GM19351 (cell line): ENCODE data around the gene PPP1R7.

Experiments used
- ATAC-seq: cut with Tn5 transposase; IDR thresholded peaks from one replicate; pipeline ENCODE4 v1.9.1; 2021; ENCODE audit warnings: mild to moderate bottlenecking, moderate library complexity; ENCODE audit not compliant: unreplicated experiment

Gene PPP1R7

DNA sequence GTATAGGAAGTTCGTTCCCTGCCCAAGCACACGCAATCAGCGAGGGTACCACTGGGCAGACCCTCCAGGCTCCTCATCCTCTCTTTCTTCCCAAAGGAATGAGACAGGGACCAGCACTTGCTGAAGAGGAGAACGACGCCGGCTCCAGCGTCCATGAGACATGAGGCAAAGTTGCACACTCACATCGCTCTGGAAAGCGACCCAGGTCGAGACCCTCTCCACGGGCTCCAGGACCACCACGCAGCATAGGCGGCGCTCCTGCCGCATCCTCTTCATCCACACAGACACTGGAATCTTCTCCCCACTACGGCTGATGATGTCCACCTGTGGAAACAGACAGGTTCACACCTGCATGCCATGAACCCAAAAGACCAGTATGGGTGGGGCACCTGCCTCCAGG lies 11.8 kb upstream of the PPP1R7 start:
- no peak for ATAC-seq

DNA sequence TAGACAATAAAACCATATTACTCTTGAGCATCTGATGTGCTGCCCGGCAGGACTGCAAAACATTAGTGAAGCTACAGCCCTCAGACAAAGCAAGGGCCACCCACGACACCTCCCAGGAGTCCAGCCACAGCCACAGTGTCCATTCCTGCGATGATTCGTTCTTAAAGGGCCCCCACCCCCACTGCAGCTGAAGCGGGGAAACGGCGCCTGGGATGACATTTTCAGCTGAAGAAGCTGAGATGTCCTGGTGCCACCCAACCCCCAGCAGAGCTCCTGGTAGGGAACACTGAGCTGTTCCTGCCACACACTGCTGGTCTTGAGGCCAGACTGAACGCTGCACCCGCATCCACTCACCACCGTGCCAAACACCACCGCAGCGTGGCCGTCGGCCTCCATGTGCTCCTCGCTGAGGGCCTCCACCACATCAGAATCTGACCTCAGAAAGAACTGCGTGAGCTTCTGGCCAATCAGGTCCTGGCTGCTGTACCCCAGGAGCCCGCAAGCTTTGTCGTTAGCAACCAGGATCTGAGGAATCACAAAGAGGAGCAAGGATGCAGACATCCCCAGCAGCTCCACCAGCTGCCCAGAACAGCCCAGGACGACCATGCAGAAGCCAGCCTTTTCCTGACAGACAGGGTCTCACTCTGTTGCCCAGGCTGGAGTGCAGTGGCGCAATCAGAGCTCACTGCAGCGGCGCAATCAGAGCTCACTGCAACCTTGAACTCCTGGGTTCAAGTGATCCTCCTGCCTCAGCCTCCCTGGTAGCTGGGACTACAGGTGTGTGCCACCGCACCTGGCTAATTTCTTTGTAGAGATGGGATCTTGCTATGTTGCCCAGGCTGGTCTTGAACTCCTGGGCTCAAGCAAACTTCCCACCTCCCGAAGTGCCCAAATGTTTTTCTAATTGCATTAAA lies 10.5 kb upstream of the PPP1R7 start:
- no peak for ATAC-seq

DNA sequence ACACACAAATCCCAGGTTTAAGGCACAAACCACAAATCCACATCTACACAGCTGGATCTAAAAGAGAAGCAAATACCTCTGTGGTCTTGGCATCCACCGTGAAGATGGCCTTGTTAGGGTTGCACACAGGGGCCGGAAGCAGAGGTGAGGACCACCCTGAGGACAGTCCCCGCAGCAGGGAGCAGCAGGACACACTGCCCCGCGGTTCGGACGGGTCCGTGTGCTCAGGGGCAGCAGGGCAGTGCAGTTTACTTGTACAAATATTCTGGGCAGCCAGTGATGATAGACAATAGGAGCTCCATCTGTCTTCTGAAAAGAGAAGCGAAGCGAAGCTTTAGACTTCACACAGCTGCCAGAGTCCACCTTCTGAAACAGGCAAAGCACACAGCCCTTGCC lies 9.8 kb upstream of the PPP1R7 start:
- ATAC-seq: no peak

DNA sequence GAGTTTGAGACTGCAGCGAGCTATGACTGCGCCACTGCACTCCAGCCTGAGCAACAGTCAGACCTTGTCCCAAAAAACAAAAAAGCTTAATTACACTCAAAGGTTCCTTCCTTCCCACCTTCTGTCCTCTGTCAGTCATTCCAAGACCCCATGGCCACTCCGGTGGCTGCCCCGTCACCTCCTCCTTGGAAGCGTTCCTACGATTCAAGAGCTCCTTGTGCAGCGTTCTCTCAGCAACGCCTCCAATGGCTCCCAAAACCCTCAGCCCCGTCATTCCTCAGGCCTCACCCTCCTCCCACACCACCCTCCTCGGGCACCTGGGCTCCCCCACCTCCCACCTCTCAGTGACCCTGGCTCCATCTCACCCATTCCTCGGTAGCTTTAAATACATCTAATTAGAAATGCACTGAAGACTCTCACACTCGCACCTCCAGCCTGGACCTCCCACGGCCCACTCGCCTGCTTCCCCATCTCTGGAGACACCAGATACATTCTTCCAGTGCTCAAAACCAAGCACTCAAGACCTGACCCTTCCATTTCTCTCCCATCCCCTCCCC lies 9.0 kb upstream of the PPP1R7 start:
- no peak for ATAC-seq

DNA sequence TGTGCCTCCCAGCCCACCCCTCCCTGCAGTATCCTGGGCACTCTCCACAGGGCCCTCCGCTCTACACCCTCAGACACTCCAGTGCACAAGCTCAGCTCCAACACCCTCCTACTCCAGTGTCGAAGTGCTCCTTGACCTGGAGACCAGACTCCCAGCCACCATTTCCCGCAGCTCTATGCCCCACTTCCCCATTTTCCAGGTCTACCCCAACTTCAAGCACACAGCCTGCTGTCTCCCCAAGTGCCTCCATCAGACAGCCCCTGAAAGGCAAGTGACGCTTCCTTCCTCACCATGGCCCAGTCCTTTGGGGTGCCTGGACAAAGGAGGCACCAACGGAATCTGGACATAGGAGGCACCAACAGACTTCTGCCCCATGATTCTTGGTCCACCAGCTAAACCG lies 8.2 kb upstream of the PPP1R7 start:
- no peak for ATAC-seq

DNA sequence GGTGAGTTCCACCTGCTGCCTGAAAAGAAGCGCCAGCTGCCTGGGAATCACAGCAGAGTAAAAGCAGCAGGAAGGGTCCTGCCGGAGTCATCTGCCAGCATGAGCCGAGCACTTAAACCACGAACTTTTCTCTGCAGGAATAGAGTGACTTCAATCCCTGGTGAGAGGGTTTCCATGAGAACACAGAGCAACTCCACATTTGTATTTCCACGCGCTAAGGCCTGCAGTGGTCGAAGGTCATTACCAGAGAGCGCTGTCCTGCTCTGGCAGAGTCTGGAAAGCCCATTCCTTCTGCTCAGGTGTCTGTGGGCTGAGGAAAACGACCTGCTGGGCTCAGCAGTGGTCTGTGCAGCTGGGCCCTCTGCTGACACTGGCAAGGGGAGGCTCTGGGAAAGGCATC lies 7.7 kb upstream of the PPP1R7 start:
- ATAC-seq: no peak

DNA sequence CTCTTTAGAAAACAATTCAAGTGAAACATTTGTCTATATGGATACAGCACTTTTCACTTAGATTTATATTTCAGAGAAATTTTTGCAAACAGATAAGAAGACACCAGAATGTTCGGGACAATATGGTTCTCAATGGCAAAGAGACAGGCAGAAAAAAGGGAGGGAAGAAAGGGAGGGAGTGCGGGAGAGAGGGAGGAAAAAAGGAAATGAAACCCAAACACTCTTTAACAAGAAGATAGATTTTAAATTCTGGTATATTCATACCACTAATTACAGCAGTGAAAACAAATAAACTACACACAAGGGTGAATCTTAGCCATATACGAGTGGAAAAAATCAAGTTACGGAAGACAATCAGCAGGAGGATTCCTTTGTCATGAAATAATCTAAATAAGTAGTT lies 4.0 kb upstream of the PPP1R7 start:
- ATAC-seq: no peak

DNA sequence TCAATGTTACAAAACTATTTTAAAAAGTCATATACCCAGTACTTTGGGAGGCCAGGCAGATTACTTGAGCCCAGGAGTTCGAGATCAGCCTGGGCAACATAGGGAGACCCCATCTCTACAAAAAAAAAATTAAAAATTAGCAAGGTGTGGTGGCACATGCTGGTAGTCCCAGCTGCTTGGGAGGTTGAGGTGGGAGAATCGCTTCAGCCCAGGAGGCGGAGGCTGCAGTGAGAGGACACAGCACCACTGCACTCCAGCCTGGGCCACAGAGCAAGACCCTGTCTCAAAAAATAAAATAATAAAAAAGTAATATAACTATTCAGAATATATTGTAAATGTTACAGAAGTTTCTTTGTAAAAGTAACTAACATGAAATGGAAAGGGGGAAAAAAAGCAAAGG lies 2.9 kb upstream of the PPP1R7 start:
- ATAC-seq: no peak

DNA sequence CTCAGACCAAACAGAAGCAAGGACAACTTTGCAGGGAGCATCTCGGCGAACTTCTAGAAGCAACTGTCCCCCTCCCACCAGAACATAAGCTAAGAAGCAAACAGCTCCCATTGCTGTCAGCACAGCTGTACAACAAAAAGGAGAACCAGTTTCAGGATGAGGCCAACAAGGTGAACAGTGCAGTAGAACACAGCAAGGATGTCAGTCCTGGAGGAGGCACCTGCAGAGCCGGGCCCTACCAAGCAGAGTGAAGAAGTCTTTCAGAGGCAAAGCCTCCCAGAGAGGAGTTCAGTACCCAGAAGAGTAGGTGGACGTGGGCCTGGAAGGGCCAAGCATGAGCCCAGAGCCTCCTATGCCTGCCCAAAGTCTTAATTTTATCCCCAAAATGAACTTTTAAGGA lies 2.0 kb upstream of the PPP1R7 start:
- no peak for ATAC-seq

DNA sequence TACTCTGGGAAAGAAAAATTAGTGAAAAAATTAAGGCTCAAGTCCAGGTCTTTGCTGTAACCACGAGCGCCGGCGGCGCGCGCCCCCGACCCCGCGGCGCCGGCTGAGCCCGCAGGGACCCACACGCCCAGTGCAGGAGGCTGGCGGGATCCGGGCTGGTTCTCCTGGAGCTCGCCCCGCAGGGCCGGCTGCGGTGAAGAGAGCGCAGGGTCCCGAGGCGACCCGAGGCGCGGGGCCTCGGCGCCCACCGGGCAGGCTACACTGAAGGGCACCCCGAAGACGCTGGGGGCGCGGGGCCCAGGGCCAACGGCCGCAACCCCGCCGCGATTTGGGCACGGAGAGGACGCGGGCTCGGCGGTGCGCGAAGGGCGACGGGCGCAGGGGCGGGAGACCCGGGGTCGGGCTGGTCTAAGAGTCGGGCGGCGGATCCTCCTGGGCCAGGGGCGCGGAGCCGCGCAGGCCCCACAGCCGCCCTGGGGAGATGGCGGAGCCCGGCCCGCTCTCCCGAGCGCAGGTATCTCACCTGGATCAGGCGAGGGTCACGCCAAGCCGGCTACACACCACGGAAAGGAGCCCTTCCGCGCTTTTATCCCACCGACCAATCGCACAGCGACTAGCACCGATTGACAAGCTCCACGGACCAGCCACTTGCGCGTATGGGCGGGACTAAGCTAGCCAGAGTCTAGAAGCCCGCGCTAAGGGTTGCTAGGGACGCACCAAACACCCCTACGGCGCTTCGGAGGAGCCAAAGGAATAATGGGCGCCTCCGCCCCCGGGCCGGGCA lies 1.2 kb upstream of the PPP1R7 start, which contains the start of gene PASK:
Gene PASK (minus strand): TSS at position 582 of the 784 bp plus-strand sequence. CDS start 6,440 bp downstream, outside the sequence.
- ATAC-seq: peak; percentile 81

DNA sequence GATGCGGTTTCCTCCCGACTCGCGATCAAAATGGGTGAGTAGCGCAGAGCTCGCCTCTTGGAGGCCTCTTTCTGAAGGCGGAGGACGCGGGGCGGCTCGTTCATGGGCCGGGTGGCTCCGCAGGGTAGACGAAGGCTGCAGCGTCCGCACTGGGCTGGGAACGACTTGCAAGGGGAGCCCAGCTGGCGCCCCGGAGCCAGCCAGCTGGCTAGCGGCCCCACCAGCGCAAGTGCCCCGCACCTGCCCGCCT lies 667 bp upstream of the PPP1R7 start:
- peak; percentile 12 for ATAC-seq

DNA sequence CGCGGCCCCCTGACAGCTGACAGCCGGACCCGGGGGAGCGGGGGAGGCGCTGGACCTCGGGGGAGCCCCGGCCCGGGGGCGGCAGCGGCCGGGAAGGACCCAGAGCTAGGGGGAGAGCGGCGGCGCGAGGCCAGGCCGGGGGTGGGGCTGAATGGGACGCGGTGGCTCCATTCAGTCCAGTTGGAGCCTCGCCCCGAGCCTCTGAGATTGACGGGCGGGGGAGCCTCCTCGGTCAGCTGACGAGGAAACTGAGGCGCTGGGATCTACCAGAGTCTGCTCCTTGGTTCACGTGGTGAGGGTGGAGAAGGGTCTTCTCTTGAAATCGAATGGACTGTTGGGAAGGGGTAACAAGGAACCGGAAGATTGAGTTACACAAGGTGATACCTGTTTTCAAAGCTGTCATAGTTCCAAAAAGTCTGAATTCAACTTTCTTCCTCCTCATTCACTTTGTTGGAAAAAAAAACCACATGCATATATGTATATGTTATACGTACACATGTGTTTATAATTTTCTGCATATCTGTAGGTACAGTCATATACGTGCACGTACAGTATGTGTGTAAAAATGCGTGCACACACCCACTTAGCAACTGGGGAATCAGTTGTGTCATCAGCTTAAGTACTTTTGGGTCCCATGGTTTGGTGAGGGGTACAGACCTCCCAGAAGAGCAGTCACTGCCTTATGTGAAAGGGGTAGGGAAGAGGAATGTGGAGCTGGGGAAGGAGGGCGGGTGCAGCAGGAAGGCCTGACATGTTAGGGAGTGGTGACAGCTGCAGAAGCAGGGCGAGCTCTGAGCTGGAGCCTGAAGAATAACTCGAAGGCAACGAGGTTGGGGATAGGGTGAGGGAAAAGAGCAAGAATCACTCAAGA lies 628 bp downstream of the PPP1R7 start:
- no peak for ATAC-seq

DNA sequence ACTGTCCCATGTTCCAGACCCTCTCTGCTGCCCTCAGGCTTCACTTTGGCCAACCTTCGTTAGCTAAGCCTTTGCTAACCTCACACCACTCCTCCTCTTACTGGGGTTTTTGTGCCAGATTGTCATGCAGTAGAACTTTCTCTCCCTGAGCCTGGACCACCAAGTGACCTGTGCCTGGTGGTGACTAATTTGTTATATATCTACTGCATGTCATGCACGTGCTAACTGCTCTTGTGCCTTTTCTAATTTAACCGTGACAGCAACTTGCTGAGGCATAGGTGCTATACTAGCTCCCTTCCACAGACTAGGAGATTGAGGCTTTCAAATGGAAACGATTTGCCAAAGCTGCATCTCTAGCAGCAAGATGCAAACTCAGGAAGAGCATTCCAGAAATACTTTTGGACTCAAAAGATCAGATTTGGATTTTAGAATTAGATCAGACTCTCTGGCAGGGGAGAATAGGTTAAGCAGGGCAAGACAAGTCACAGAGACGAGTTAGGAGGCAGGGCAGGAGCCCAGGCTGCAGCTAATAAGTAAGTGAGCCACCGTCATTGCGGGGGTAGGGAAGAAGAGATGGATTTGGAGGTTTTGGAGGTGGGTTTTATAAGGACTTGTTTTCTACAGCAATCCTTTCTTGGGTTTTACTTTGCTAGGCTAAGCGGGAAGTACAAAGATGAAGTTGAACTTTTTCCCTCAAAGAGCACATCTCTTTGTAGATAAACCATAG lies 1.8 kb downstream of the PPP1R7 start:
- no peak for ATAC-seq

DNA sequence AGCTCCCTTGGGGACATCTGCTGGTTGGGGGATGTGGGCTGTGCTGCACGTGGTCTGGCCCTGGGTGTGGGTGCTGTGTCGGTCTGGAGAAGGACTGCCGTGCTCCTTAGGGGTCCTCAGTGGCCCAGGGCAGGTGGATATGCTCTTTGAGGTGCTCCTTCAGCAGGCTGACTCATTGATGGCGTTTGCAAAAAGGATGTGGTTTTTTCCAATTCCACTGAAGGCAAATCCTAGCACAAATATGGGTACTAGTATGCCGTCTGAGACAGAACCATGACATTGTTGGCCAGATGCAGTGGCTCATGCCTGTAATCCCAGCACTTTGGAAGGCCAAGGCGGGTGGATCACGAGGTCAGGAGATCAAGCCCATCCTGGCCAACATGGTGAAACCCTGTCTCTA lies 3.3 kb downstream of the PPP1R7 start:
- ATAC-seq: no peak

DNA sequence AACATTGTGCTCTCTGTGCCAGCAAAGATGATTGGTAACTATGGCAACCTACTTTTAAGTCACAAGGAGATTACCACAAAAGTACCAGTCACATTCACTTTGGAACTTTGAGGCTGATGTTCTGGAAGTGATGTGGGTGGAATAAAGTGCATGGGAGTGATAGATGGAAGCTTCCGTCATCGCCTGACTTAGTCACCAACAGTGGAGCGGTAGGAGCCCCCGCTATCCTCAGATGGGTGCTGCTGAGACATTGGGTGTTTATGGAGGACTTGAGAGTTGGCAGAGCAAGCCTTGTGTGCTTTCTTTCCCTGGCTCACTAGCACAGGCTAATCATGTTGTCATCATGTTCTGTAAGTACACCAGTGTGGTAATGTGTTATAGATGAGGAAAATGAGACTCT lies 4.6 kb downstream of the PPP1R7 start:
- no peak for ATAC-seq

DNA sequence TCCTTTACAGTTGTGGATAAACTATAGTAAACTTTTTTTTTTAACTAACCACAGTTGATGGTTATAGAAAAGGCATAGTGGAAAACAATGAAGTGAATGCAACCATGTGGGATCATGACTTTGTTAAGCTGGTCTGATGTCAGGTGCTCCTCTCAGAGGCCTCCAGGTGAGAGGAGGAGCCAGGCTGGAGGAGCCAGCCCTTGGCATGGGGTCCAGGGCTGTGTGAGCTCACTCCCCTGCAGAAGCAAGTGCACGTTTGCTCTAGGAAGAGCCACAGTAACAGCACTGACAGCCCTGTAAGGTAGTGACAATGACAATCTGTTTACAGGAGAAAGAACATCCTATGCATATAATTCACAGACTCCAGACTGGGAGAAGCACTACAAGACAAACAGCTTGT lies 5.7 kb downstream of the PPP1R7 start:
- ATAC-seq: no peak

DNA sequence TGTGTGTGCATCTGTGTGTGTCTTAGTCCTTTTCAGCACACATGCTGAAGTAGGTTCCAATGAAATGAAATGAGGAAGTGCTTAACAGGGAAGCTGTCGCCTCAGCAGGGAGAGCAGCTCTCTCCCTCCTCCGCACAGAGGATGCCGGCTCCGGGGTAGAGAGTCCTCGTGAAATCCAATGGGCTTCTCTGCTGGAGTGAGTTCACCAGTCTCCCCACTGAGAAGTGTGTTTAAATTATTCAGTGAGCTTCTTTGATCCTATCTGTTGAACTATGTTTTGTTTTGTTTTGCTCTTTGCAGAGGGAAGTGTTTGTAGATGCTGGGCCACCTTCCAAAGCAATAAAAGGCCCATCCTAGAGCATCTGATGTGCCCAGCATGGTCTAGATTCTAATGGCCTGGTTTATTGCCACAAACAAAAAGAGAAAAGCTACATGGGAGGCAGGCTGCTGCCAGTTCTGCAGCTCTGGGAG lies 6.7 kb downstream of the PPP1R7 start:
- ATAC-seq: no peak

DNA sequence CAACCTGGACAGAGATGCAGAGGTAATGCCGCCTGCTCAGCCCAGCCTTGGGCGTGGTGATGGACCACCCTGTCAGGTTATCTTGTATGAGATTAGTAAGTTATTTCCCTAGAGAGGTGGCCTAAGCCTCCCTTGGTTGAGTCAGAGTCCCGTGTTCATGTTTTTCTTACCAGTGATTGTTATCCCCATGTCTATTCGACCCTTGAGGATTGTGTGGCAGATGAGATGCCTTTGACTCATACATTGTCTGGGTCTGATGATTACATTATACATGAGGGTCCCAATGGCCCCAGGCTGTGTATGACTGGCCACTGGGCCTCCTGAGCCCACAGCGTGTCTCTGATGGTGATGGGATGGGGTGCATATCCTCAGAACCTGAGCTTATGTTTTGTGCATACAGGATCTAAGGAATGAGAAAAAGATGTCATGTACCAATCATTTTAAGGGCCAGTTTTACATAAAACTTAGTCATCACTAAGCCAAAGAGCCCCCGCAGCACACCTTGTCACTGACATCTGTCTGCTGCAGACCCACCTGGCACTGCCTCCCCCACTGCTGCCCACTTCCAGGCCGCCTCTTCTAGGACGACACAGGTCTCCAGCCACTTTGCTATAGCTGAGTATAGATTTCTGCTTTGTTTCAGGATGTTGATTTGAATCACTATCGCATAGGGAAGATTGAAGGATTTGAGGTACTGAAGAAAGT lies 7.7 kb downstream of the PPP1R7 start:
- no peak for ATAC-seq

DNA sequence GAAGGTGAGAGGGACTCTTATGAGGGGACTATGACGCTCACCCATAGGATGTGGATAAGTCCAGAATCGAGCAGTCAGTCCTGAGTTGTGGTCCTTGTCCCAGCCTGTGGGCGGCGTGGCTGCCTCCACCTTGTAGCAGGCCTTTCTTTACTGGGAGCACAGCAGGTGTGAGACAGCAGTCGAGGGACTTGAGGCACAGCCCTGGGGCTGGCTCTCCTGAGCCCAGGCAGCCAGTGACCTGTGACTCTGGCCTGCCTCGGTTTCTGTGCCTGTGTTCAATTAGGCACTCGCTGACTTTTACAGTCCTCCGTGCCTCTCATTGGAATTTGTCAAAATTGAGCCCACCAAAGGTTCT lies 8.3 kb downstream of the PPP1R7 start:
- no peak for ATAC-seq

DNA sequence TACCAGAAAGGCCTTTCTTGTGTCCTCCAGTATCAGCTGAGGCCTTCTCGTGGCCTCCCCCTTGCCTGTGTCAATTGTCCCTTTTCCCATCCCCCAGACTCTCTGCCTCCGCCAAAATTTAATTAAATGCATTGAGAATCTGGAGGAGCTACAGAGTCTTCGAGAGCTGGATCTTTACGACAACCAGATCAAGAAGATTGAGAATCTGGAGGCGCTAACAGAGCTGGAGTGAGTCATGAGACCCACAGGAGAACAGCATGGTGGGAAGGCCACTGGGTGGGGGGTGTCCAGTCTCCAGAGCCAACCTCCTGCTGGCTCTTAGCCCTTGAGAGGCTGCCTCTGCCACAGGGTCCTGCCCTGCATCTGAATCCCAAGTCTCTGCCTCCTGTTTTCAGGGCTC lies 8.8 kb downstream of the PPP1R7 start:
- no peak for ATAC-seq
